GM18499 (cell line): ENCODE data around the gene UGGT1.

Experiments used
- ATAC-seq: cut with Tn5 transposase; IDR thresholded peaks from one replicate; pipeline ENCODE4 v1.9.1; 2021; ENCODE audit warnings: moderate number of reproducible peaks; ENCODE audit not compliant: insufficient read depth, unreplicated experiment

UGGT1 gene, protein sequence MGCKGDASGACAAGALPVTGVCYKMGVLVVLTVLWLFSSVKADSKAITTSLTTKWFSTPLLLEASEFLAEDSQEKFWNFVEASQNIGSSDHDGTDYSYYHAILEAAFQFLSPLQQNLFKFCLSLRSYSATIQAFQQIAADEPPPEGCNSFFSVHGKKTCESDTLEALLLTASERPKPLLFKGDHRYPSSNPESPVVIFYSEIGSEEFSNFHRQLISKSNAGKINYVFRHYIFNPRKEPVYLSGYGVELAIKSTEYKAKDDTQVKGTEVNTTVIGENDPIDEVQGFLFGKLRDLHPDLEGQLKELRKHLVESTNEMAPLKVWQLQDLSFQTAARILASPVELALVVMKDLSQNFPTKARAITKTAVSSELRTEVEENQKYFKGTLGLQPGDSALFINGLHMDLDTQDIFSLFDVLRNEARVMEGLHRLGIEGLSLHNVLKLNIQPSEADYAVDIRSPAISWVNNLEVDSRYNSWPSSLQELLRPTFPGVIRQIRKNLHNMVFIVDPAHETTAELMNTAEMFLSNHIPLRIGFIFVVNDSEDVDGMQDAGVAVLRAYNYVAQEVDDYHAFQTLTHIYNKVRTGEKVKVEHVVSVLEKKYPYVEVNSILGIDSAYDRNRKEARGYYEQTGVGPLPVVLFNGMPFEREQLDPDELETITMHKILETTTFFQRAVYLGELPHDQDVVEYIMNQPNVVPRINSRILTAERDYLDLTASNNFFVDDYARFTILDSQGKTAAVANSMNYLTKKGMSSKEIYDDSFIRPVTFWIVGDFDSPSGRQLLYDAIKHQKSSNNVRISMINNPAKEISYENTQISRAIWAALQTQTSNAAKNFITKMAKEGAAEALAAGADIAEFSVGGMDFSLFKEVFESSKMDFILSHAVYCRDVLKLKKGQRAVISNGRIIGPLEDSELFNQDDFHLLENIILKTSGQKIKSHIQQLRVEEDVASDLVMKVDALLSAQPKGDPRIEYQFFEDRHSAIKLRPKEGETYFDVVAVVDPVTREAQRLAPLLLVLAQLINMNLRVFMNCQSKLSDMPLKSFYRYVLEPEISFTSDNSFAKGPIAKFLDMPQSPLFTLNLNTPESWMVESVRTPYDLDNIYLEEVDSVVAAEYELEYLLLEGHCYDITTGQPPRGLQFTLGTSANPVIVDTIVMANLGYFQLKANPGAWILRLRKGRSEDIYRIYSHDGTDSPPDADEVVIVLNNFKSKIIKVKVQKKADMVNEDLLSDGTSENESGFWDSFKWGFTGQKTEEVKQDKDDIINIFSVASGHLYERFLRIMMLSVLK (N-terminal part only)

GRCh38 chr2:128090945-128091725, at the start of gene UGGT1:
TSS of gene UGGT1 (plus strand) at chr2:128091200. CDS start at chr2:128091358, 158 bp downstream.
- ATAC-seq, result peak; percentile 91

GRCh38 chr2:128041561-128041960, 49.4 kb upstream of the UGGT1 start:
- ATAC-seq, result no peak

- ATAC-seq, result no peak
Measured at GRCh38 chr2:128043041-128043440, 48.0 kb upstream of the UGGT1 start.

DNA sequence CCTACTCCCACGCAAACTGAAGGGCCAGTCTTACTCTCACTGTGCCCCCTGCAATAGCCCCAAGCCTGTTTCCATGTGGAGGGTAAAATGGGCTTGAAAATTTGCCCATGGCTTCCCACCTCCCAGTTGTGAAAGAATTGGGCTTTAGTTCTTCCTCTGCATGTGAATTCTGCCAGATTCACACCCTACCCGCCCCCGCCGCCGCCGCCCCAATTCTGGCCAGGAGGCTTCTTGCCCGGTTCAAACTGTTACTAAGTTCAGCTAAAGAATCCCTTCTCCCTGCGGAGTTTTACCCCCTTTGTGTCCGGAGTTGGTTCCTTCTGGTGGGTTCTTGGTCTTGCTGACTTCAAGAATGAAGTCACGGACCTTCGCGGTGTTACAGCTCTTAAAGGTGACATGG, 37.7 kb upstream of the UGGT1 start:
- no peak for ATAC-seq

- ATAC-seq, result no peak
Measured at GRCh38 chr2:128054104-128054885, 36.7 kb upstream of the UGGT1 start.

GRCh38 chr2:128057334-128057733, 33.7 kb upstream of the UGGT1 start:
- ATAC-seq, result no peak

DNA sequence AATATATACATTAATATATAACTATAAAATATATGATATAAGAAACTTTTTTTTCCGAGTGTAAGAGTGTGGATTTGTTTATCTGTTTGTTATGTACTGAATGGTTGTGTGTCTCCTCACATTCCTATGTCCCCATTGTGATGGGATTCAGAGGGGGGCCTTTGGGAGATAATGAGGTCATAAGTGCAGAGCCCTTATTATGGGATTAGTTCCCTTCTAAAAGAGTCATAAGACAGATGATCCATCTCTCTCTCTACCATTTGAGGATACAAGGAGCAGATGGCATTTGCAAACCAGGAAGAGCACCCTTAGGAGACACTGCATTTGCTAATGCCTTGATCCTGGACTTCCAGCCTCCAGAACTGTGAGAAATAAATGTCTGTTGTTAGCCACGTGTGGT, 32.9 kb upstream of the UGGT1 start:
- ATAC-seq, result no peak

DNA sequence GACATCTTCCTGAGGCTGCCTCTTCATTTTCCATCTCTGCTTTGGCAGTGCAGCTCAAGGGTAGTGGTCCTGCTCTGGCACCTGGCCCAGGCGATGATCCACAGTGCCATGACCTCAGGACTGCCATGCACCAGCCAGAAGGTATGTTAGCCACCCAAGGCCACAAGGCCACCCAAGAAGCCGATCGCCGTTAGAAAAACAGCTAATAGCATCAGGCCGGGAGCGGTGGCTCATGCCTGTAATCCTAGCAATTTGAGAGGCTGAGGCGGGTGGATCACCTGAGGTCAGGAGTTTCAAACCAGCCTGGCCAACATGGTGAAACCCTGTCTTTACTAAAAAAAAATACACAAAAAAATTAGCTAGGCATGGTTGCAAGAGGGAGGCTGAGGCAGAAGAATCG, 28.4 kb upstream of the UGGT1 start:
- ATAC-seq, result no peak

DNA sequence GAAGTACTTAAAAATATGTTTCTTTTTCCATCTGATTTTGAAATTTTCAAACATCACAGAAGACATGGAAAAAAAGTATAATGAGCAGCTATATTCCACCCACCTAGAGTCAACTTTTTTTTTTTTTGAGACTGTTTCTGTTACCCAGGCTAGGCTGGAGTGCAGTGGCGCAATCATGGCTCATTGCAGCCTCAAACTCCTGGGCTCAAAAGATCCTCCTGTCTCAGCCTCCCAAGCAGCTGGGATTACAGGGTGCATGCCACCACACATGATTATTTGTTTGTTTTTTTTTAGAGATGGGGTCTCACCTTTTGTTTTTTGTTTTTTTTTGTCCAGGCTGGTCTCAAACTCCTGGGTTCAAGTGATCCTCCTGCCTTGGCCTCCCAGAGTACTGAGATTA, 26.6 kb upstream of the UGGT1 start:
- no peak for ATAC-seq

DNA sequence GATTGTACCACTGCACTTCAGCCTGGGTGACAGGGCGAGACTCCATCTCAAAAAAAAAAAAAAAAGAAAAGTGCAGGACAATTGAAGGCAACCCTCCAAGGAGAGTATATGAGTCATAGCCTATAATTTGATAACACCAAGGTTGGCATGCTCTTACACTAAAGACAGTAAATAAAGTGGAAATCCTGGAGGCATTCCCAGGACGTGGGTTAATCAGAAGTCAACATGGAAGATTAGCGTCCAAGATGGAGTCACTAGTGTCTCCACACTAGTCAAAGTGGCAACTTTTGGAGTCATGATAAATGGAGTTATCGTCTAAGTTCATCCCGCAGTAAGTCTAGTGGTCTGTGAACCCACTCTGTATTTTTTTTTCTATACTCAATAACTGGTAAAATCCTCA, 21.2 kb upstream of the UGGT1 start:
- ATAC-seq, result no peak

DNA sequence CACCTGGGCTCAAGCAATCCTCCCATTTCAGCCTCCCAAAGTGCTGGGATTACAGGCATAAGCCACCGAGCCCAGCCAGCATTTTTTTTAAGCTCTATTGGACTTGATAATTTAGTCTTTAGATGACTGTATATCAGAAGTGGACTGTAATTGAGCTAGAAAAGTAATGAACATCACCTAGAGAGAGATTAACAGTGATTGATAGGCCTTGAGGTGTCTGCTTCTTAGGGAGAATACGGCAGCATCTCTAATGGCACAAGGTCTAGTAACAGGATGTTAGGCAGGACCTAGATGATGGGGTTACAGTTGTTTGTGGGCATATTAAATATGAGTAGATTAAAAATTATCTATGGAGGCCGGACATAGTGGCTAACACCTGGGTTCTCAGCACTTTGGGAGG, 17.7 kb upstream of the UGGT1 start:
- ATAC-seq, result no peak

- ATAC-seq, result no peak
Measured at GRCh38 chr2:128076461-128077106, 14.4 kb upstream of the UGGT1 start.

- no peak for ATAC-seq
Measured at GRCh38 chr2:128084757-128085156, 6.2 kb upstream of the UGGT1 start.

GRCh38 chr2:128086244-128086643, 4.8 kb upstream of the UGGT1 start:
- ATAC-seq, result no peak

- ATAC-seq, result no peak
Measured at GRCh38 chr2:128090575-128090944, 440 bp upstream of the UGGT1 start.

DNA sequence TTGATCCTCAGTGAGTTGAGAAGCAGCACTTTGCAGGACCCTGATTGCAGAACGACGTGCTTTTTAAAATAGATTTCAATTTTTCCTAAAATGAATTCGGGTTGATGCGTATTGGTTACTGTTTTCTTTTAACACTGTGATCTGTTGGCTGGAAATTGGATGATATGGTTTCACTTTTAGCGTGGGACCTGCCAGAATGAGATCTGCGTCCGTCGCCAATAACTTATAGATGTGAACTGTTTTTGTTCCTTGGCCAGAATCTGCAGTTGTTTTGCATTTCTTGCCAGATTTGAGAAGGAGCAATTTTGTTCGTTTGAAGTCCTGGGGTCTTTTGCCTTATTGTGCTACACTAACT, 703 bp downstream of the UGGT1 start:
- ATAC-seq, result no peak

DNA sequence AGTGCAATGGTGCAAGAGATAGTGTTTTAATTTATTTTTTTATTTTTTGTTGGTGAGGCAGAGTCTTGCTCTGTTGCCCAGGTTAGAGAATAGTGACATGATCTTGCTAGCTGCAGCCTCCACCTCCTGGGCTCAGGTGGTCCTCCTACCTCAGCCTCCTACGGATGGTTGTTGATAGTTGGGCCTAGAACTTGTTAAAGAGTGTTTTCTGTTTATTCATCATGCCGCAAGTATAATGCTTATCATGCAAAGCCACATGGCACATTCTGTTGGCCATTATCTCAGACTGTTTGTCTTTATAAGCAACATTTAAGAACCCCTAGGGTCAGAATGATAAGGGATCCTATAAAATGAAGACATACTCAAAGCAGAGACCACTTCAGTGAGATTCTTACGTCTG, 1.7 kb downstream of the UGGT1 start:
- ATAC-seq, result no peak

GRCh38 chr2:128093762-128094161, 2.8 kb downstream of the UGGT1 start:
- ATAC-seq, result no peak

GRCh38 chr2:128095201-128095600, 4.2 kb downstream of the UGGT1 start:
- ATAC-seq, result no peak
